ENCODE measurements around the gene PRR30.

The PRR30 gene

GRCh38 chr2:27154488-27154887, 15.3 kb upstream of the PRR30 start:
- no peak for DNase-seq (ENCODE audit: low read depth in 2 of 2)

GRCh38 chr2:27152796-27153464, 13.7 kb upstream of the PRR30 start:
- no peak for DNase-seq (ENCODE audit: low read depth in 2 of 2)

GRCh38 chr2:27152102-27152795, 13.0 kb upstream of the PRR30 start:
- DNase-seq (ENCODE audit: low read depth in 2 of 2), result no peak

- no peak for DNase-seq (ENCODE audit: low read depth in 2 of 2)
Observed at GRCh38 chr2:27150639-27151230, 11.5 kb upstream of the PRR30 start.

- no peak for DNase-seq (ENCODE audit: low read depth in 2 of 2)
Observed at GRCh38 chr2:27149570-27150405, 10.6 kb upstream of the PRR30 start.

GRCh38 chr2:27148801-27149439, 9.7 kb upstream of the PRR30 start, which contains the start of gene TCF23:
Gene TCF23 (plus strand): TSS chr2:27149004. CDS start chr2:27149134, 130 bp downstream.
- no peak for DNase-seq (ENCODE audit: low read depth in 2 of 2)

GRCh38 chr2:27147935-27148334, 8.7 kb upstream of the PRR30 start:
- no peak for DNase-seq (ENCODE audit: low read depth in 2 of 2)

GRCh38 chr2:27145682-27146081, 6.5 kb upstream of the PRR30 start:
- no peak for DNase-seq (ENCODE audit: low read depth in 2 of 2)

GRCh38 chr2:27143285-27143684, 4.1 kb upstream of the PRR30 start:
- no peak for DNase-seq (ENCODE audit: low read depth in 2 of 2)

- no peak for DNase-seq (ENCODE audit: low read depth in 2 of 2)
Observed at GRCh38 chr2:27138111-27138510, 1.1 kb downstream of the PRR30 start.

- no peak for DNase-seq (ENCODE audit: low read depth in 2 of 2)
Observed at GRCh38 chr2:27137322-27137935, 1.8 kb downstream of the PRR30 start.

- DNase-seq (ENCODE audit: low read depth in 2 of 2), result no peak
Observed at GRCh38 chr2:27136751-27137150, 2.5 kb downstream of the PRR30 start.

GRCh38 chr2:27135478-27135955, 3.7 kb downstream of the PRR30 start:
- no peak for DNase-seq (ENCODE audit: low read depth in 2 of 2)

GRCh38 chr2:27134781-27135477, 4.3 kb downstream of the PRR30 start:
- no peak for DNase-seq (ENCODE audit: low read depth in 2 of 2)

- DNase-seq (ENCODE audit: low read depth in 2 of 2), result peak; percentile 99
Observed at GRCh38 chr2:27133905-27134780, 5.1 kb downstream of the PRR30 start, which contains the start of gene PREB. Gene PREB (minus strand): TSS chr2:27134636. CDS start chr2:27134421, 215 bp downstream.

- peak in 1 of 2 donors; percentile 15 for DNase-seq (ENCODE audit: low read depth in 2 of 2)
Observed at GRCh38 chr2:27133195-27133875, 5.9 kb downstream of the PRR30 start.

GRCh38 chr2:27131429-27131828, 7.8 kb downstream of the PRR30 start:
- no peak for DNase-seq (ENCODE audit: low read depth in 2 of 2)

- no peak for DNase-seq (ENCODE audit: low read depth in 2 of 2)
Observed at GRCh38 chr2:27130396-27130795, 8.8 kb downstream of the PRR30 start.

All from stimulated activated CD8-positive, alpha-beta memory T cell treated with anti-CD3 and anti-CD28 coated beads, Interleukin-2, amount 100 ng/mL, for 48 hours (primary cell).